HG02973 (cell line): ENCODE data around the gene GAPDH.
"Not testable (repeated sequence)": the region's sequence is repeated elsewhere in the genome, so short reads cannot be mapped to it uniquely, and the experiment has no call there.

Experiments
- ATAC-seq: cut with Tn5 transposase; IDR thresholded peaks from one replicate; pipeline ENCODE4 v1.9.1; 2021; ENCODE audit warnings: moderate library complexity; ENCODE audit not compliant: unreplicated experiment

The GAPDH gene

GRCh38 chr12:6533923-6534694 lies at the start of gene GAPDH:
TSS of gene GAPDH (plus strand) at chr12:6534517. CDS start at chr12:6534833, 316 bp downstream.
- peak; percentile 47 for ATAC-seq

GRCh38 chr12:6488240-6488639 lies 46.1 kb upstream of the GAPDH start:
- no peak for ATAC-seq

DNA sequence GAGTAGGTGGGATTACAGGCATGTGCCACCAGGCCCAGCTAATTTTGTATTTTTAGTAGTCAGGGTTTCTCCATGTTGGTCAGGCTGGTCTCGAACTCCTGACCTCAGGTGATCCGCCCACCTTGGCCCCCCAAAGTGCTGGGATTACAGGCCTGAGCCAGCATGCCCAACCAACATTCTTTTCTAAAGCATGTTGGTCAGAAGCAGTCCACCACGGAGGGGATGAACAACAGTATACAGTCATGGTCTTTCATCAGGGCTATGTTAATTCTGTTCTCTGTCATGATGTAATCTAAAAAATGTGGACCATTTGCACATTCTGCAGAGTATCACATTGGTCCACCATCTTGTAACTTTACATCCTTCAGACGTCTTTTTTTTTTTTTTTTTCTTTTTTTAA lies 44.9 kb upstream of the GAPDH start:
- no peak for ATAC-seq

GRCh38 chr12:6490673-6491072 lies 43.6 kb upstream of the GAPDH start:
- not testable (repeated sequence) for ATAC-seq

DNA sequence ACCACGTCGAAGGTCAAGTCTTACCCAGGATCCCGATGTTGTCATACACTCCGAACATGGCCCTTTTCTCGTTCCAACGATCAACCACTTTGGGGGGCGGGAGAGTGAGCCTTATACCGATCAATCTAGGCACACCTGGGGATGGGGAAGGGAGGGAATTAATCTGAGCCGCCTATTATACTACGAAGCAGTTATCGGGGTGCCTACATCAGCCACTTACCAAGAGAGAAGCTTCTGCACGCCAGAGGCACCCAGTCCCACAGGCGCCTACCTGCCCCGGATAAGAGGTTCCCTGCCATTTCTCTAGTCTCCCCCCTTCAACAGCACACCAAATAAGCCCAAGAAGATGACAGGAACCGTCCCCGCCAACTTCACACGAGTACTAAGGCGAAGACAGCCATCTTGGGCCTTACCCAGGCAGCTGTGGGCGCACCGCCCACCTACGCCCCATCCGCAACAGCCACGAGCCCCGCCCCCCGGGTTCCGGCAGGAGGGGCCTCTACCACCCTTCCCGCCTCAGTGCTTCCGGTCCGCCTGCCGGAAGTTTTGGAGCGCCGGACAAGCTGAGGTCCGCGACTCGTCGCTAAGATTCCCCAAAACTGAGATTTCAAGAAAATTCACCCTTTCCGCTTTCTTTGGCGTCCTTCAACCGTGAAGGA lies 41.4 kb upstream of the GAPDH start, which contains the start of gene MRPL51:
TSS of gene MRPL51 (minus strand) at position 425 of the 659 bp plus-strand sequence. CDS start at position 299, 126 bp downstream.
- ATAC-seq, result peak; percentile 52

DNA sequence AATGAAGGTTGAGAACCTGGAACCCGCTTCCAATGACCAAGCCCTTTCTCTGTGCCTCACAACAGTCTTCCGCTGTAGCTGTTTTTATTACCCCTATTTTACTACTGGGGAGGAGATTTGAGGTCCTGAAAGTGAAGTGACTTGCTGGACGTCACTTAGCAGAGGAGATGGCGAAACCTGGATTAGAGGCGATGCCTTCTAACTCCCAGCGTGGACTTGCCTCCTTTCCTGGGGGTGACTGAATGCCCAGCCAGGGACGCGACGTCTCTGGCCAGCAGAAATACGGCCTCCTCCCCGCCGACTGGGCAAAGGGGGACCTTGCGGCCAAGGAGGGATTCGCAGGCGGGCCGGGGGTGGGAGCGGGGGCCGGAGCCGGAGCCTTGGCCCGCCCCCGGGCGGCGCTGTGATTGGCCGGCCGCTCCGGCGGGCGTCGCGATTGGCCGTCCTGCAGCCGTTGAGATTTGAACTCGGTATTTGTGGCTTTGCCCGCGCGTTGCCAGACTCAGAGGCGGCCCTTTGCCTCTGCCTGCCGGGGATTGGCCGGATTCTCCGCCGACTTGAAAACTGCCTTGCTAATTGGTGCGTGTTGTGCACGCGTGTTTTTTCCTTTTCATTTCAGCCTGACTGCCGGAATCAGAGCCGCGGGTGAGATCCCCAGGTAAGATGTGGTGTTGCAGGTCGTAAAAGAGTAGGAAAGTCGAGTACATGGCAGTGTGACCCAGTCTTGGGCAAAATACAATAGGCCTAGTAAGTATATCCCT lies 40.6 kb upstream of the GAPDH start, which contains the start of gene NCAPD2:
TSS of gene NCAPD2 (plus strand) at position 606 of the 761 bp plus-strand sequence. CDS start 997 bp downstream, outside the sequence.
- peak; percentile 76 for ATAC-seq

GRCh38 chr12:6494258-6494743 lies 40.0 kb upstream of the GAPDH start:
- ATAC-seq, result peak; percentile 23

GRCh38 chr12:6494968-6495367 lies 39.3 kb upstream of the GAPDH start:
- no peak for ATAC-seq

DNA sequence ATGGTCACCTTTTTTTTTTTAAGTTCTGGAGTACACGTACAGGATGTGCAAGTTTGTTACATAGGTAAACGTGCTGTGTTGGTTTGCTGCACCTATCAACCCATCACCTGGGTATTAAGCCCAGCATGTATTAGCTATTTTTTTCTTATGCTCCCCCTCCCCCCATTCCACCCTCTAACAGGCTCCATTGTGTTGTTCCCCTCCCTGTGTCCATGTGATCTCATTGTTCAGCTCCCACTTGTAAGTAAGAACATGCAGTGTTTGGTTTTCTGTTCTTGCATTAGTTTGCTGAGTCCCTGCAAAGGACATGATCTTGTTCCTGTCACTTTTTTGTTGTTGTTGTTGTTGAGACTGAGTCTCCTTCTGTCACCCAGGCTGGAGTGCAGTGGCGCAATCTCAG lies 37.0 kb upstream of the GAPDH start:
- not testable (repeated sequence) for ATAC-seq

DNA sequence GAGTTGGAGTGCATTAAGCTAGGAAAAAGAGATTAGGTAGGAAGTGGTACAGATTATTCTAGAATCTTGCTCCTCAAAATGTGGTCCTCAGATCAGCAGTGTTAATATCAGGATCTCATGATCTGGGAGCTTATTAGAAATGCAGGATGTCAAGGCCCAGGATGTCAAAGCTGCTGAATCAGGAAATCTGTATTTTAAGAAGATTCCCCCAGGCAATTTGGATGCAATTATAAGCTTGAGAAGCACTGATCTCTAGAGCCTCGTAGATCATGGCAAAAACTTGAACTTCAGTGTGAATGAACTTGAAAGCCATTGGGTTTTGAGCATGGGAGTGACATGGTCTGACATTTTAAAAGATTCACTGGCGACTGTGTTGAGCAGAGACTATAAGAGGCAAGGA lies 33.9 kb upstream of the GAPDH start:
- ATAC-seq, result no peak

DNA sequence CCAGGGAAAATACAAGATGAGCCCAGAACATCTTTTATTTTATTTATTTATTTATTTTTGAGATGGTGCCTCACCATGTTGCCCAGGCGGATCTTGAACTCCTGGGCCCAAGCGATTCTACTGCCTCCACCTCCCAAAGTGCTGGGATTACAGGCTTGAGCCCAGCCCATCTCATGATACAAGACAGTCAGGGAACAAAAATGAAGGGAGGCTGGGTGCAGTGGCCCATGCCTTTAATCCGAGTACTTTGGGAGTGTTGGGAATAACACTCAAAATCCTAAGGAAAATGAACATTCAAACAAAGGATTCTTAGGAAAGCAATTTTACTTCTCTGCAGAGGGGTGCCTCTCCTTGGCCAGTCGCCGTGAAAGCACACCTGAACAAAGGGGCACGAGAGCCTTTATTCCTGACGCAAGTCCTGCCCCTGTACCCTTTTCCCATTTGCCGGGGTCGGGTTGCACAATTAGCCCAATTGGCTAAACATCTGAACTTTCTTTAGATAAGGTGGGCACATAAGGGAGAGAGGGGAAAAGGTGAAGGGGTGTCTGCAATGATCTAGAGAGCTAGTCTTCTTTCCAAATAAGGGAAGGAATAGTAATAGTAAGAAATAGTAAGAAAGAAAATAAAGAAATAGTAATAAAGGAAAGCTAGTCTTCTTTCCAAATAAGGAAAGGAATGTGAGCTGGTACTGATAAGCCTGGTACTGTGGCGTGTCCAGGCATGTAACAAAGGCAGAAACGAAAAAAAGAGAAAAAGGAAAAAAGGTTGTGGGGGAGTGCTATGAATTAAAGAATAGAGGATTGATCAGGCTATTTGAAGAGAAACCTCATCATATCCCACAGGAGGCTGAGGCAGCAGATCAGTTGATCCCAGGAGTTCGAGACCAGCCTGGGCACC lies 27.0 kb upstream of the GAPDH start:
- no peak for ATAC-seq

DNA sequence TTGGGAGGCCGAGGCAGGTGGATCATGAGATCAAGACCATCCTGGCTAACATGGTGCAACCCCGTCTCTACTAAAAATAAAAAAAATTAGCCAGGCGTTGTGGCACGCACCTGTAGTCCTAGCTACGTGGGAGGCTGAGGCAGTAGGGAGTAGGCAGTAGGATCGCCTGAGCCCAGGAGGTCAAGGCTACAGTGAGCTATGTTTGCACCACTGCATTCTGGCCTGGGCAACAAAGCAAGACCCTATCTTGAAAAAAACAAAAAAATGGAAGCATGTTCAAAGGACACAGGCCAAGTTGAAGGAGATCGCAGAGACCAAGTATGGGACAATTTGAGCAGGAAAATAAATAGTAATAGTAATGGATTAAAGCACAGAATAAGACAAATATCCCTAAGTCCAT lies 26.2 kb upstream of the GAPDH start:
- ATAC-seq, result no peak

GRCh38 chr12:6520186-6520585 lies 14.1 kb upstream of the GAPDH start:
- no peak for ATAC-seq

DNA sequence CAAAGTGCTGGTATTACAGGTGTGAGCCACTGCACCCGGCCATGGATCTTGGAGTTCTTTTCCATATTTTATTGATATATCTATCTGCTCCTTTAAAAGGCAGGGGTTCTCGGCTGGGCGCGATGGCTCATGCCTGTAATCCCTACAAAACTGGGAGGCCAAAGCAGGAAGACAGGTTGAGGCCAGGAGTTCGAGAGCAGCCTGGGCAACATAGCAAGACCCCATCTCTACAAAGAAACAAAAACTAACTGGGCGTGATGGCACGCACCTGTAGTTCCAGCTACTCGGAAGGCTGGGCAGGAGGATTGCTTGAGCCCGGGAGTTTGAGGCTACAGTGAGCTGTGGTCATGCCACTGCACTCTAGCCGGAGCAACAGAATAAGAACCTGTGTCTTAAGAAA lies 12.1 kb upstream of the GAPDH start:
- no peak for ATAC-seq

DNA sequence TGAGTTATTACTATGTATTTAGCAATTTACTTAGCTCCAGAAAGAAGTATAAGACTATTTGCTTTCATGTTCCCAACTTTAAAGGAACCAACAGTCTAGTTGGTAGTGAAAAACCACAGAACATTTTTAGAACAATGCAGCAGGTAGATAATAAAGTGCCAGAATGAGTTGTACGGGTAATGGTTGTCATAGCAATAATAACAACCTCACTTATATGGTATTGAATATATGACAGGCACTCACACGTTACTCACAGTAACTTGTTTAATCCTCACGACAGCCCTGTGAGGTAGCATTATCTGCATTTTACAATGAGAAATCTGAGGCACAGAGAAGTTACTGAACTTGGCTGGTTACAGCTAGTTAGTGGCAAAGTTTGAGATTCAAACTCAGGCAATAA lies 10.6 kb upstream of the GAPDH start:
- no peak for ATAC-seq

DNA sequence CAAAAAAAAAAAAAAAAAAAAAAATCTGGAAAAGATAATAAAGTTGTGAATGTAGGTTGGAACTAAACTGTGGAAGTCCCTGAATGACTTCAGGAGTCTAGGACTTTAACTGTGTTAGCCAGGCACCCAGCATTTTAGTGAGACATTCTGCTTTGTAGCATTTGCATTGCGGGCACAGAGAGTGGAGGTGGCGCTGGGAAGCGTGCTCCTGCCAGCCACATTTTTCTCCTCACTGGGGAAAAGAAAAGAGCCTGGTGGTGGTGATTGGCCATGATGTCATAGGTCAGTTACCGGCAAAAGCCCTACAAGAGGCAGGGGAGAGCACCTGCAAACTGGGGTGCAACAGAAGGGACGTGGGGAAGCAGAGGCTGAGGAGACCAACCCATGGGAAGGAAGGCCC lies 9.7 kb upstream of the GAPDH start:
- no peak for ATAC-seq

GRCh38 chr12:6526201-6526600 lies 8.1 kb upstream of the GAPDH start:
- no peak for ATAC-seq

DNA sequence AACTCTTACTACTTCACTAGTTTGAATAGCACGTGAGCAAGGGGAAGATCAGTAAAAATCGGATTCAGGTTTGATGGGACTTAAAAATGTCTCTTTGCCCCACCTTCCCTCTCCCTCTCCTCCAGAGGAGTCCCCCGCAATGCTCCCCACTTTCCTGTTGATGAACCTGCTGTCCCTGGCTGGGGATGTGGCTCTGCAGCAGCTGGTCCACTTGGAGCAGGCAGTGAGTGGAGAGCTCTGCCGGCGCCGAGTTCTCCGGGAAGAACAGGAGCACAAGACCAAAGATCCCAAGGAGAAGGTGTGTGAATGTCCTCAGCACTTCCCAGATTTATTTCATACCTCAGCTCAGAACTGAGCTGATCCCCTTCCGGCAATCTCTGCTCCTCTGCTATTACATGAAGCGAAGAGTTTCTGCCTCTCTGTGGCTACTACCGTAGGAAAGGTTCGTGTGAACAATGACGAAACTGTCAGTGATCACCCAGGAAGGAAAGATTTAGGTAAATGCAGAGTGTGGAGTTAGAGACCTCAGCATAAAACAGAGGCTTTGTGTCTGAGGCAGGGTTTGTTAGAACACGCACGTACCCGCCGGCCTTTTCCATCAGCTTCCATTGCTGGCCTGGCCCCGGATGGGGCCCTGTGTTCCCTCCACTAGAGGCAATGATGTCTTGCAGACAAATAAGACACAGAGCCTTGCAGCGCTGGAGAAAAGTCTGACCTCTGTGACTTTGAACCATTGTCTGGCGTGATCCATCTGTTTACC lies 7.4 kb upstream of the GAPDH start:
- ATAC-seq, result no peak

GRCh38 chr12:6527711-6528110 lies 6.6 kb upstream of the GAPDH start:
- ATAC-seq, result no peak
